GM13977 (cell line): ENCODE measurements around the gene IL36B.
A peak's percentile ranks its signal among the peaks of the same experiment; 100 is the strongest.

Experiments
- DNase-seq: peaks from one replicate; pipeline ENCODE4 v3.0.0; 2012; ENCODE audit warnings: low spot score
- CTCF ChIP-seq: IDR thresholded peaks from 2 replicates; pipeline ENCODE4 v1.5.1; 2012; ENCODE audit warnings: mild to moderate bottlenecking, control low read depth; ENCODE audit not compliant: insufficient read depth; ENCODE audit errors: extremely low read depth, missing control alignments
- in situ Hi-C: fragments of 300-500 bp; cut with MboI; formaldehyde crosslinking; loops from one replicate; pipeline ENCODE4 v1.12.0; 2022; ENCODE audit warnings: low sequenced_read_pairs, low pct_unique_long_range_greater_than_20kb, mixed read lengths, inconsistent platforms; ENCODE audit not compliant: unreplicated experiment

Gene IL36B

DNA sequence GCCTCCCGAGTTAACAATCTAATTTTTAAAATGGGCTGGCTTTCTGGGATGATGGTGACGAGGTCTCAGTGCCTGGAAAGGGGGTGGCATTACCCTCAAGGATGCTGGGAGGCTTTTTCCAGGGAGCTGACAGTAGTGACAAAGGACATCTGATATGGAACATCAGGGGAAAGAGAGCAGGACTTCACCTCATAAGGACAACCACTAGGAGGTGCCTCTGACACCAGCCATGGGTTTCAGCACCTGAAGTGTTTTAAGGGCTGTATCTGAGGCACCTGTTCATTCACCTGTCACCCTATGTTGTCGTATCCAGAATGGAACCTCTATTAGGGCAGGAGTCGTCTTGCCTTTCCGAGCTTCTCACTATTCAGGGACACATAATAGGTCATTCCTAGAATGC lies 10.8 kb downstream of the IL36B start:
- DNase-seq, result no peak
- peak; percentile 5 for TF ChIP-seq CTCF
- in situ Hi-C loops, result no loop called here

DNA sequence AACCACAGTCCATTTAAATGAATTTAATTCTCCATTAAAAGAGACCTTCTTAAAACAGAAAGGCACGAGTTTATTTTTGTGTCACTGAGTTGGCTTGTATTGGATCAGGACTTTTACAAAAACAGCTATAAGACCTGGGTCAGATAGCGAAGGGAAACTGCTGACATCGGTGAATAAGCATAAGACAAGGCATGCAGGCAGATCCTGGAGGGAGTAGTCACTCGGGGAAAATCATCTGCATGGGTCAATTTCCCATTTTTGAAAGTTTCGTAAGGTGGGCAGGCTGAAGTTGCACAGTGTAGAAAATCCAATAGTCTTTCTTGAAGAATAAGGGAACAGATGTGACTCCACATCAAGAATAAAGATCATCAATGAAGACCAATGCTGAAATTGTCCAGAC lies 12.9 kb downstream of the IL36B start:
- in situ Hi-C loops, result no loop called here

GRCh38 chr2:113039158-113039557 lies 13.5 kb downstream of the IL36B start:
- DNase-seq, result no peak
- in situ Hi-C loops, result no loop called here
- no peak for TF ChIP-seq CTCF

More for the DNA sequence above, 12.9 kb downstream of the IL36B start:
- no peak for TF ChIP-seq CTCF
- DNase-seq, result no peak

DNA sequence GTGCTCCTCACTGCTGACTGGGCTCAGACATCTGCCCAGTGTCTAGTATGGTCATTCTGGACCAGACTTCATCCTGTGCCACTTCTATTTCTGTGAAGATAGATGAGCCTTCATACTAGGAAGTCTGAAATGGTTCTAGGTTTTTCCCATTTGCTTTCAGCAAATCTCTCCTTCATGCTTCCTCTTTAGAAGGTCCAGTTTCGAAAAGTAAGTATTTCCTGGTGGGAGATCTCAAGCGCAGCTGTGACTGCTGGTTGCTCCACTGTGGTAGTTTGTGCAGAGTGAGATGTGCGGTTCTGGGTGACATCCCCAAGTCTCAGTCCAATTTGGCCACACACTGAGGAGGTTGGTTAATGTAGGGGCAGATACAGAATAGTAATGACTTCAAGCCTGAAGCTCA lies 14.4 kb downstream of the IL36B start:
- in situ Hi-C loops, result no loop called here
- TF ChIP-seq CTCF, result no peak
- no peak for DNase-seq

DNA sequence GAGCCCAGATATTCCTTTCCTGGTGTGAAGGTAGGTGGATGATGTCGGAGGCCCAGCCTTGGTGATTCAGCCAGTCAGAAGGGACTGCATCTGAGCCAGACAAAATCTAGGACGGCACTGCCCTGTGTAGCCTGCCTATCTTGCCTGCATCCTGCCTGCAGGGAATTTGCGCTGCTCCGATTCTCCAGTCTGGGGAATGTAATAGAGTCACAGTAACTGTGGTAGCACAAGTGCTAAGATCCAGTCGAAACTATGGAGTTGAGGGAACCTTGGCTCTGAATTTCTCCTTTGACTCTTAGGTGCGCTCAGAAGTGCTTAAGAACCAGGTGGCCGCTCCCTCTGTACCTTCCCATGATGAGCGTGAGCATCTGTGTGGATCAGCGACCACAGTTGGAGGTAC lies 15.9 kb downstream of the IL36B start:
- DNase-seq, result no peak
- in situ Hi-C loops, result no loop called here
- no peak for TF ChIP-seq CTCF

- no peak for DNase-seq
- in situ Hi-C loops, result no loop called here
Measured at GRCh38 chr2:113034016-113034415, 18.7 kb downstream of the IL36B start.

More at GRCh38 chr2:113034016-113034415, 18.7 kb downstream of the IL36B start:
- no peak for TF ChIP-seq CTCF
